Heart left ventricle (tissue), 16 donors: ENCODE data around the gene MCC. TPM values are rescaled to one million over a fixed set of nuclear protein-coding genes. Genes with fewer than 3 reads are reported as not detected.

ENCODE experiments used
- ATAC-seq, 4 donors: fragments of 200-7000 bp; cut with Tn5 transposase; one replicate each; pipeline ENCODE4 v1.9.1; 2020 to 2022; ENCODE audit warnings: moderate library complexity in 4 of 4, mild to moderate bottlenecking in 3 of 4, moderate number of reproducible peaks in 1 of 4
- DNase-seq, 5 donors: peaks; one replicate each; pipeline ENCODE4 v3.0.0-alpha.2; 2020
- H3K27ac ChIP-seq, 12 donors: fragments of 200-600 bp; sonication (generic) in 4 of 12; one replicate each; pipeline versions ENCODE4 v1.5.0 to v1.8.0; 2016 to 2022; ENCODE audit warnings: mild to moderate bottlenecking in 2 of 12
- H3K27me3 ChIP-seq, 9 donors: fragments of 200-600 bp; sonication (generic) in 2 of 9; one replicate each; pipeline versions ENCODE4 v1.5.1 to v1.8.0; 2016 to 2022; ENCODE audit warnings: mild to moderate bottlenecking in 3 of 9
- H3K36me3 ChIP-seq, 9 donors: fragments of 200-600 bp; sonication (generic) in 2 of 9; one replicate each; pipeline versions ENCODE4 v1.5.0 to v1.8.0; 2018 to 2022; ENCODE audit warnings: mild to moderate bottlenecking in 2 of 9
- H3K4me1 ChIP-seq, 12 donors: fragments of 200-600 bp; sonication (generic) in 4 of 12; one replicate each; pipeline versions ENCODE4 v1.5.0 to v1.8.0; 2016 to 2022; ENCODE audit warnings: mild to moderate bottlenecking in 3 of 12
- H3K4me3 ChIP-seq, 12 donors: fragments of 200-600 bp; sonication (generic) in 4 of 12; one replicate each; pipeline versions ENCODE4 v1.5.0 to v1.8.0; 2017 to 2022; ENCODE audit warnings: mild to moderate bottlenecking in 9 of 12, moderate library complexity in 4 of 12
- H3K9me3 ChIP-seq, 12 donors: fragments of 200-600 bp; sonication (generic) in 4 of 12; one replicate each; pipeline versions ENCODE4 v1.5.0 to v1.8.0; 2016 to 2022; ENCODE audit warnings: mild to moderate bottlenecking in 1 of 12
- POLR2A ChIP-seq, 2 donors: fragments of 450-650 bp; IDR thresholded peaks; one replicate each; pipeline ENCODE4 v1.6.1; 2017; ENCODE audit warnings: antibody characterized with exemption in 2 of 2, mild to moderate bottlenecking in 2 of 2, moderate library complexity in 2 of 2
- whole genome bisulfite sequencing, 4 donors: extraction: QIAGEN DNeasy Blood & Tissue Kit in 2 of 4; methylation state at CpG; one replicate each; pipeline versions ENCODE4 v1.1.5 to v1.1.7; 2013 to 2018; 5-methylcytosine and 5-hydroxymethylcytosine counted together
- intact Hi-C, 10 donors: fragments of 100-400 bp; cut with DNase I; formaldehyde crosslinking; loops; one replicate each; pipeline versions ENCODE4 v1.11.1 to v1.14.2; 2022
- polyA plus RNA-seq, 2 donors: library from polyadenylated mRNA; stranded (reverse); fragments of 200-250 nt; gene quantifications; one replicate each; pipeline ENCODE4 v1.2.3, GENCODE V29; 2013
- total RNA-seq, 9 donors: library from RNA; depleted of rRNA in 2 of 9; stranded (reverse); fragments of >200 nt in 2 of 9; fragmentation: NEBNext Ultra II Directional in 3 of 9; extraction: Animal tissue kit (Norgen Biotek cat#: 25700) in 3 of 9; gene quantifications; one replicate each; pipeline versions ENCODE4 v1.1.0 to v1.2.4, GENCODE V29; 2016 to 2023
- TF ChIP-seq, protein P1 (sequence below), 12 donors: fragments of 200-600 bp; sonication (generic) in 4 of 12; IDR thresholded peaks; one replicate each; pipeline versions ENCODE4 v1.5.0 to v1.8.0; 2018 to 2022; ENCODE audit warnings: antibody characterized with exemption in 12 of 12, mild to moderate bottlenecking in 5 of 12
- donor health status: ischemic (EF 13 %, LVEDD 7.1; RV severe dilation, severe dysfunction).
- donor health status: healthy with polysubstance abuse.
- donor health status: DM: no; HTN: yes; CAD: no.
- donor health status: DM: no; HTN: no; CAD: no.
- donor health status: ischemic (EF 25% LVEDD 6.9; RV normal size, moderate dysfunction).
- donor health status: ischemic (EF 25% LVEDD 5.7; RV mildly dilated, moderate dysfunction).
- donor health status: healthy.
- donor health status: DM: yes; HTN: yes; CAD: no.
- donor health status: ischemic (EF 35%, LVEDD 5.7; RV mildly dilated, moderate dysfunction).
- donor health status: nonischemic (EF 11% LVEDD 7.7; RV severe dilation, severe dysfunction).
- donor health status: DM: yes; HTN: yes; CAD: no.
- donor health status: PGD.
- donor health status: ischemic (EF 29% LVEDD 5.4; RV normal size, mild dysfunction).
- donor health status: nonischemic (EF 23%, LVEDD 6.1; RV moderate dilation, normal function).

Gene MCC
- total and polyA plus RNA-seq, 11 donors = 6.1 to 33.8 (median 24.3) TPM

DNA sequence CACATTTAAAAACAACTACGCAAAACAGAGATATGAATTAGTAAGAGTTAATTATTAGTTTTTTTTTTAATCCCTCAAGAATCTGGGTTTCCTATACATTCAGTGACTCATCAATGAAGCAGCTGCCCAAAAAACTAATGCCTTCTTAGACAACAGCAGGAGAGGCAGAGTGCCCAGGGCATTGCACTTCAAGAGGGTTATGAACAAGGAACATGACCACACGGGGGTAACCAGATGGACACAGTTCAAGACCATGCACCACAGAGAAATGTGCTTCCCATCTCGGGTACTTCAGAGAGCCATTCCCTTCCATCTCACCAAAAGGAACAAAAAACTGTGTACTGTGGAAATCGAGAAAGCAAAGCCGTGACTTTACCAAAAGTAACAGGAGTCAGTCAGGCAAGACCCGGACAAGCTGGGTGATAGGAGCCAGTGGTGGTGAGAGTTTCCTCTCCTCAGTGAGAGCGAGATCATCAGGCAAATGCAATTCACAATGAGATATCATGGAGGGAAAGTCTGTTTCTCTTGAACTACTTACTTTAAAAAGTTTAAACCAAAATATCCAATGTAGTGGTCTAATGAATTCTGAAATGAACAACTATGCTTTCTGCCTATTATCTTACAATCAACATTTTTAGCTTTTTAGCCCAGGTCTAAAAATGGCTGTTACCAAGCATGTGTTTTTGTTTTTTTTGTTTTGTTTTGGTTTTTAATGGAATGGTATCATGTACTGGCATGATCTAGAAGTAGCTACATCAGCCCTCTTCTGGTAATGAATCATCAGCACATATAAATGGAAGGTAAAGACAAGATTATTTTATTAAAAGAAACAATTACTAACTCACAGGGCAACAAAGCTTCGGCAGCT lies 245.5 kb downstream of the MCC start:
- 91 to 93% (median 92%) methylated on average over 8 of the region's 8 CpGs for WGBS, 4 donors
- Histone ChIP-seq H3K27me3 (no peaks in the 10 kb centered on the region), H3K27ac (no peak overlapping the region), H3K4me1 (peaks cover 0 to 62% (median 34%) of the 10 kb centered on the region in 12 donors), H3K4me3 (no peak overlapping the region), H3K9me3 (no peaks in the 10 kb centered on the region), H3K36me3 (no peaks in the 10 kb centered on the region)
- intact Hi-C loops = loop anchor here in 1 of 10 donors (10.0 kb wide), 1 partner anchor 52 kb away; no protein-coding TSS in a partner anchor
- DNase-seq (no peak), ATAC-seq (no peak)
- TF ChIP-seq, protein P1, sequence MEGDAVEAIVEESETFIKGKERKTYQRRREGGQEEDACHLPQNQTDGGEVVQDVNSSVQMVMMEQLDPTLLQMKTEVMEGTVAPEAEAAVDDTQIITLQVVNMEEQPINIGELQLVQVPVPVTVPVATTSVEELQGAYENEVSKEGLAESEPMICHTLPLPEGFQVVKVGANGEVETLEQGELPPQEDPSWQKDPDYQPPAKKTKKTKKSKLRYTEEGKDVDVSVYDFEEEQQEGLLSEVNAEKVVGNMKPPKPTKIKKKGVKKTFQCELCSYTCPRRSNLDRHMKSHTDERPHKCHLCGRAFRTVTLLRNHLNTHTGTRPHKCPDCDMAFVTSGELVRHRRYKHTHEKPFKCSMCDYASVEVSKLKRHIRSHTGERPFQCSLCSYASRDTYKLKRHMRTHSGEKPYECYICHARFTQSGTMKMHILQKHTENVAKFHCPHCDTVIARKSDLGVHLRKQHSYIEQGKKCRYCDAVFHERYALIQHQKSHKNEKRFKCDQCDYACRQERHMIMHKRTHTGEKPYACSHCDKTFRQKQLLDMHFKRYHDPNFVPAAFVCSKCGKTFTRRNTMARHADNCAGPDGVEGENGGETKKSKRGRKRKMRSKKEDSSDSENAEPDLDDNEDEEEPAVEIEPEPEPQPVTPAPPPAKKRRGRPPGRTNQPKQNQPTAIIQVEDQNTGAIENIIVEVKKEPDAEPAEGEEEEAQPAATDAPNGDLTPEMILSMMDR (IDR thresholded peaks at IDR 0.05) = no peak
- TF ChIP-seq POLR2A (IDR thresholded peaks at IDR 0.05) = no peak

DNA sequence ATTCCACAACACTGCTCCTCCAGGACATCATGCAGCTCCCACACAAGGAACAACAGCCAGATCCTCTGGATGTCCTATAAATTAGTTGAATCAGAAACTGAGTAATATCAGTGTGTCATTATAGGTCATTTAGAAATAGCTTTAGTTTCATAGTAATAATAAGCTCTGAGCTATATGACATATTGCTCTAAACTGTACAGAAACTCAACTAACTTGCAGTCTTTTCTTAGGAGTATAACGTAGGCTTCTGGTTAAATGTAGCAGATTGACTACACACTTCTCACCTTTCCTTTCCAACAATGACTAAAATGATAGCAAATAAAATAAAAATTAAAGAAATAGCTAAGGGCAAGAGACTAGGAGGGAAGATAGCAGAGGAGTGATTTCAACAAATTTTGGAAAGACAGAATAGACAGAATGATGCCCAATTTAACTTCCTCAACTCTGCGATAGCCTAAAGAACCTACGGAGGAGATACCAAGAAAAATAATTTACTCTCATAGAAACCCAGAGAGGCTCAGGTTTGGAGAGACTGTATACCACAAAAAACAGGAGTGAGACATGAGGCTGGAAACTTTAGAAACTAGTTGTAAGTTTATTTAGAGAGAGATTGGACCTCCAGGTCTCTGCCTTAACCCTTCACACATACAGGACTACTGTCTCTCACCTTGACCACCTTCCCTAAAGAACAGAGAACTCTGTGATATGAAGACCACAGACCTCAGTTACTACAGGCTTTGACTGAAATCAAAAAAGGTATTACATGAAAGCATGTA lies 247.1 kb downstream of the MCC start:
- no peak for TF ChIP-seq POLR2A (IDR thresholded peaks at IDR 0.05)
- TF ChIP-seq, protein P1 (IDR thresholded peaks at IDR 0.05) = no peak

DNA sequence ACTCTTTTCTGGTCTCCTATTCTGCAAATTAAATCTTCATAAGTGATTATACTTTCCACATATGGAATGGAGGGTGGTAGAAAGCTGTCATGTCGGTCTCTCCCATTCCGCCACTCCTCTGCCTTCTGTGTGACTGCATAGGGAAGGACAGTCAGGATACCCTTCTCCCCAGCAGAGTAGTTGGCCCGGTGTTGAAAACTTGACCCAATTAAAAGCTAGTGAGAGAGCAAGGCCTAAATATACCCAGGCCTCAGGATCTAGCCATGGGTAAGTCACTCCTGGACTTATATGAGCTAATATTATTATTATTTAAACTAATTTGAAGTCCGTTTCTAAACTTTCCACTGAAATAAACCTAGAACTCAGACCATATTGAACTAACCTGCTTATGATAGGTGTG lies 248.2 kb downstream of the MCC start:
- Histone ChIP-seq H3K36me3 (no peaks in the 10 kb centered on the region), H3K27me3 (no peaks in the 10 kb centered on the region), H3K9me3 (no peaks in the 10 kb centered on the region), H3K4me1 (peaks cover 0 to 58% (median 18%) of the 10 kb centered on the region in 12 donors), H3K27ac (no peak overlapping the region), H3K4me3 (no peak overlapping the region)
- 82 to 94% (median 91%) methylated on average over 4 of the region's 4 CpGs for WGBS, 4 donors
- ATAC-seq (no peak), DNase-seq (no peak)
- intact Hi-C loops = loop anchor here in 1 of 10 donors (10.0 kb wide), 1 partner anchor 55 kb away; no protein-coding TSS in a partner anchor
- TF ChIP-seq POLR2A (IDR thresholded peaks at IDR 0.05) = no peak
- TF ChIP-seq, protein P1 (IDR thresholded peaks at IDR 0.05) = no peak

More for the DNA sequence above, 247.1 kb downstream of the MCC start:
- Histone ChIP-seq H3K4me1 (peaks cover 0 to 58% (median 26%) of the 10 kb centered on the region in 12 donors), H3K36me3 (no peaks in the 10 kb centered on the region), H3K27ac (no peak overlapping the region), H3K9me3 (no peaks in the 10 kb centered on the region), H3K4me3 (no peak overlapping the region), H3K27me3 (no peaks in the 10 kb centered on the region)
- ATAC-seq = no peak
- intact Hi-C loops = loop anchor here in 1 of 10 donors (10.0 kb wide), 1 partner anchor 54 kb away; no protein-coding TSS in a partner anchor
- DNase-seq = no peak
- 93 to 98% (median 96%) methylated on average over 3 of the region's 3 CpGs for WGBS, 4 donors

DNA sequence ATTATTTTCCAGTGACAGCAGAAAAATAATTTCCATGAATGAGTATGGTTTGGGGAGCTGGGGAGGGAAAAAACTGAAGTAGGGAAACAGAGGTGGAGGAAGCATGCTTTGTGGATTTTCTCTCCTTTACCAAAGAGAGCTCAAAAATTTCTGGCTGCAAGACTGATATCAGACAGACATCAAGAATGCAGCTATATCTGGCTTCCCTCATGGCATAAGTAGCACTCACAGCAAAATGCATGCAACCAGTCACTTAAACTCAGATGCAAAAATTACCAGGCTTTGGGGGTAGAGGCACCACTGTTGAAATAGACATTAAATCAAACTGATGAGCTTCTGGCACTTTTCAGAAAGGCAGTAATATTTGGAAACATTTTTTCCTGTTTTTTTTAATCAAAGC lies 250.4 kb downstream of the MCC start:
- DNase-seq (no peak), ATAC-seq (no peak)
- TF ChIP-seq, protein P1 (IDR thresholded peaks at IDR 0.05) = no peak
- Histone ChIP-seq H3K9me3 (no peaks in the 10 kb centered on the region), H3K27ac (no peak overlapping the region), H3K4me1 (peaks cover 3 to 56% (median 18%) of the 10 kb centered on the region in 12 donors), H3K4me3 (no peak overlapping the region), H3K27me3 (no peaks in the 10 kb centered on the region), H3K36me3 (no peaks in the 10 kb centered on the region)
- intact Hi-C loops = no loop called here
